ENCODE data around the gene ATP1A4.

ATP1A4 gene

GRCh38 chr1:160144921-160145320 lies 6.5 kb upstream of the ATP1A4 start:
- DNase-seq: peak in 2 of 14 donors; percentile 12 to 14

- no peak for DNase-seq
These were observed 5.3 kb upstream of the ATP1A4 start for GRCh38 chr1:160146107-160146506.

DNA sequence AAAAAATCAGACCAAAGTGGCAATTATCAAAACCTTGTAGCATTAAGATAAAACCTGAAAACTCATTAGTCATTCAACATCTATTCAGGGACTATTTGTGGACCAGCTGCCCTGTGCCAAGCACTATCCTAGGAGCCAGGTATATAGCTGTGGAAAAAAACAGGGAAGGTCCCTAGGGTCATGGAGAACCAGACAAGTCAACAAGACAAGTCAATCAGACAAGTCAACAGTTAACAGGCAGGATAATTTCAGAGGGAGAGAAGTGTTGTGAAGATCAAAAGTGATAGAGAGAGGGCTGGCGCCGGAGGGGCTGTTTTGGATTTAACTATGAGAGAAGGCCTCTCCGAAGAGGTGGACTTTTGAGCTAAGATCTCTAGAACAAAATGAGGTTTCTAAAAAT lies 3.3 kb upstream of the ATP1A4 start:
- no peak for DNase-seq

- DNase-seq: no peak
These were observed 2.2 kb upstream of the ATP1A4 start for GRCh38 chr1:160149233-160149632.

GRCh38 chr1:160149716-160150115 lies 1.7 kb upstream of the ATP1A4 start:
- DNase-seq: no peak

DNA sequence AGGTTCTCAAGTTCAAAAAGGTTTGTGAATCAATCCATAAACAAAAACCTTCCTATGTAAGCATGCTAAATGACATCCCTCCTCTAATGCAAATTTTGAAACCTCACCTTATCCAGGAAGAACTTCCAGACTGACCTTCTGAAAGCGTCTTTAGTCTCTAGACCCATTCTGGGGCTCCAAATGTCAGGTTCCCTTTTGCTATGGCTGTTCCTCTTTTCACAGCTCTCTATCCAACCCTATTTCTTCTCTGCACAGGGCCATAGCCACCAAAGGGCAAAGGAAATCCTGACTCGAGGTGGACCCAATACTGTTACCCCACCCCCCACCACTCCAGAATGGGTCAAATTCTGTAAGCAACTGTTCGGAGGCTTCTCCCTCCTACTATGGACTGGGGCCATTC lies 3.4 kb downstream of the ATP1A4 start:
- no peak for DNase-seq

- DNase-seq: no peak
These were observed 5.0 kb downstream of the ATP1A4 start for GRCh38 chr1:160156361-160156760.

DNA sequence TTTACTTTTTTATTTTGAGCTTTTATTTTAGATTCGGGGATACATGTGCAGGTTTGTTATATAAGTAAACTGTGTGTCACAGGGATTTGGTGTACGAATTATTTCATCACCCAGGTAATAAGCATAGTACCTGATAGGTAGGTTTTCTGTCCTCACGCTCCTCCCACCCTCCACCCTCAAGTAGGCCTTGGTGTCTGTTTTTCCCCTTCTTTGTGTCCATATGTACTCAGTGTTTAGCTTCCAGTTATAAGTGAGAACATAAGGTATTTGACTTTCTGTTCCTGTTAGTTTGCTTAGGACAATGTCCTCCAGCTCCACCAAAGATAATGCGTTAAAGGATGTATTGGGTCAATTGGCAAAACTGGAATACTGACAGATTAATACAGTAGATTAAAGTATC lies 5.8 kb downstream of the ATP1A4 start:
- no peak for DNase-seq

- DNase-seq: no peak
These were observed 6.6 kb downstream of the ATP1A4 start for GRCh38 chr1:160158031-160158430.

DNA sequence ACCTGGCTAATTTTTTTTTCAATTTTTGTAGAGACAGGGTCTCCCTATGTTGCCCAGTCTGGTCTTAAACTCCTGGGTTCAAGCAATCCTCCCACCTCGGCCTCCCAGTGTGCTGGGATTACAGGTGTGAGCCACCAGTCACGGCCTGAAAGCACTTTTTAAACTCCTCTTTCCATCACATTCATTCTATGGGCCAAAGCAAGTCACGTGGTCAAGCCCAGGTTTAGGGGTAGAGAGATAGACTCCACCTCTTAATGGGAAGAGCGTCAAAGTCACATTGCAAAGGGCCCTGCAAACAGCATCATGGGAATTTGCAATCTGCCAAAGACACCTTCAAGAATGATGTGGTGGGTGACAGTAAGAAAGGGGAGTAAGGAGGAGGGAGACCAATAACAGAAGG lies 7.1 kb downstream of the ATP1A4 start:
- no peak for DNase-seq

- DNase-seq: no peak
These were observed 8.4 kb downstream of the ATP1A4 start for GRCh38 chr1:160159846-160160245.

GRCh38 chr1:160161965-160162705 lies 10.7 kb downstream of the ATP1A4 start:
- DNase-seq: peak in 5 of 14 donors; percentile 6 to 36 (median 16)

DNA sequence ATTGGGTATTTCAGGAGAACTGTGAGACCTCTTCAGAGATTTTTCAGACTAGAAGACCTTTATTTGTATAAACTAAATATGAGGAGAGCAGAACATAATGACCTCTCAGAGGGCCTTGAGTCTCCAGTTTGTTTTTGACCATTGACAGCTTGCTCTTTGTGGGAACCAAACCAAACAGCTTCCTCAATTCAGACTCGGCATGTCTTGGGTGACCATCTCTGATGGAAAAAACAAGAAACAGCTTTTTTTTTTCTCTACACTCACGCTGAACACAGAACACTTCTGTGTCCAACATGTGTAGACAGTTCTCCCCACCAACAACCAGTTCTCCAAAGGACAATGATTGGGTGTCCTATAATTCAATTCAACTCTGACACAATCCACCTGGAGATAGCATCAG lies 11.5 kb downstream of the ATP1A4 start:
- no peak for DNase-seq

DNA sequence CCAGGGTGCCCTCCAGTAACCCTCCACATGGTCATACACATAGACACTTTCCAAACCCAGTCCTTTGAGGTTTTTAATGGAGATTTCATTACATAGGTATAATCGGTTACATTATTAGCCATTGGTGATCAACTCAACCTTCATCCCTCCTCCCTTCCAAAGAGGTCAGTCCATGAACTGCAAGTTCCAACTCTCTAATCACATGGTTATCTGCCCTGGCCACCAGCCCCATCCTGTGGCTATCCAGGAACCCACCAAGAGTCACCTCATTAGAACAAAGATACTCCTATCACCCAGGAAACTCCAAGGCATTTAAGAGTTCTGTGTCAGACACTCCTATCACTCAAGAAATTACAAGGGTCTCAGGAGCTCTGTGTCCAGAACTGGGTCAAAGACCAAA lies 12.2 kb downstream of the ATP1A4 start:
- DNase-seq: no peak

- no peak for DNase-seq
These were observed 12.7 kb downstream of the ATP1A4 start for GRCh38 chr1:160164121-160164520.

- DNase-seq: no peak
These were observed 14.9 kb downstream of the ATP1A4 start for GRCh38 chr1:160166166-160166868.

- no peak for DNase-seq
These were observed 15.7 kb downstream of the ATP1A4 start for GRCh38 chr1:160167056-160167455.

DNA sequence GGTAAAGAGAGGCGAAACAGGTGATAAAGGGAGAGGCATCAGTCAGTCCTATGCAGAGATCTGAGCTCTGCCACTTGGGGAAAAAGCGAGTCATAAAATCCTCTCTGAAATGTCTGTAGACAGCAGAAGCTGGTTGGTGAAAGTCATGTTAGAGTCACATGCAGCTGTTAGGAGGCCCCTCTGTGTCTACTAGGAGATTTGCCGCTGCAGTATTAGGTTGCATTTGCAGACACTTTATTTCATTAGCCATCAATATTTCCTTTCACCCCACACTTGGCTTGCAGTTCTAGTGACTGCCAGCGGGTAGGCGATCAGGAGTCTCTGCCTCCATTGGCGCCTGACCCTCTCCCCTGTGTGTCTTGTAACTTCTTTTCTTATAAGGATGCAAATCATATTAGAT lies 16.2 kb downstream of the ATP1A4 start:
- DNase-seq: no peak

DNA sequence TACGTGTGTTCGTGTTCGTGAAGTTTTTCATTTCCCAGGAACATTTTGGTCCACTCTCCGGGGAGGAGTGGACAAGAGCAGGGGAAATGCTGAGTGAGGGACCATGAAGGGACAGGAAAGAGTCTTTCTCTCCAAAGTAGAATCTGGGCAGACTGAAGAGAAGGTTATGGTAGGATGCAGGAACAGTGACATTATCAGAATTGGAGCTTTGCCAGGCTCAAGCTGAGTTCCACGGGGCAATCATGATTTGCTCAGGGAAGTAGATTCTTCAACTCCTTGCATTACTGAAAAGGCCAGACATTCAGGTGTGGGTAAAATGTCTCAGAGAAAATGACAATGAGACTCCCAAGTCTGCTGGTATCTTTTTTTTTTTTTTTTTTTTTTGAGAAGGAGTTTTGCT lies 16.6 kb downstream of the ATP1A4 start:
- DNase-seq: no peak

- DNase-seq: peak in 1 of 14 donors; percentile 69
These were observed 17.4 kb downstream of the ATP1A4 start for GRCh38 chr1:160168609-160169369.

GRCh38 chr1:160169553-160170399 lies 18.4 kb downstream of the ATP1A4 start:
- peak in 1 of 14 donors; percentile 12 for DNase-seq

- DNase-seq: no peak
These were observed 20.0 kb downstream of the ATP1A4 start for GRCh38 chr1:160171354-160171753.
